ENCODE results near the gene PUS7L.

DNA sequence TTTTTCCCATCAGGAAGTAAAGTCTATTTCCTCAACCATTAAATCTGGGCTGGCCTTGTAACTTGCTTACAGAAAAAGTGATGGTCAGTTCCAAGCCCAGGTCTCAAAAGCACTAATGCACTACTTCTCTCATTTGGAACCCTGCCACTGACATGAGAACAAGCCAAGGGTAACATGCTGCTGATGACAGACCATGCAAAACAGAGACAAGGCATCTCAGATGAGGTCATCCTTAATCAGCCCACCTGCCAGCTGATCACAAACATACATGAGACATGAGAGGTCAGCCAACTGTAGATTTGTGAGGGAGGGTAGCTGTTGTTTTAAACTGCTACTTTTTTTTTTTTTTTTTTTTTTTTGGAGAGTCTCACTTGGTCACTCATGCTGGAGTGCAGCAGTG lies 31.4 kb upstream of the PUS7L start:
- TF ChIP-seq EP300 (IDR thresholded peaks at IDR 0.05; ENCODE audit: borderline replicate concordance) (no peak), YY1 (IDR thresholded peaks at IDR 0.05; ENCODE audit: low read depth) (no peak)
- TF ChIP-seq, protein P1, sequence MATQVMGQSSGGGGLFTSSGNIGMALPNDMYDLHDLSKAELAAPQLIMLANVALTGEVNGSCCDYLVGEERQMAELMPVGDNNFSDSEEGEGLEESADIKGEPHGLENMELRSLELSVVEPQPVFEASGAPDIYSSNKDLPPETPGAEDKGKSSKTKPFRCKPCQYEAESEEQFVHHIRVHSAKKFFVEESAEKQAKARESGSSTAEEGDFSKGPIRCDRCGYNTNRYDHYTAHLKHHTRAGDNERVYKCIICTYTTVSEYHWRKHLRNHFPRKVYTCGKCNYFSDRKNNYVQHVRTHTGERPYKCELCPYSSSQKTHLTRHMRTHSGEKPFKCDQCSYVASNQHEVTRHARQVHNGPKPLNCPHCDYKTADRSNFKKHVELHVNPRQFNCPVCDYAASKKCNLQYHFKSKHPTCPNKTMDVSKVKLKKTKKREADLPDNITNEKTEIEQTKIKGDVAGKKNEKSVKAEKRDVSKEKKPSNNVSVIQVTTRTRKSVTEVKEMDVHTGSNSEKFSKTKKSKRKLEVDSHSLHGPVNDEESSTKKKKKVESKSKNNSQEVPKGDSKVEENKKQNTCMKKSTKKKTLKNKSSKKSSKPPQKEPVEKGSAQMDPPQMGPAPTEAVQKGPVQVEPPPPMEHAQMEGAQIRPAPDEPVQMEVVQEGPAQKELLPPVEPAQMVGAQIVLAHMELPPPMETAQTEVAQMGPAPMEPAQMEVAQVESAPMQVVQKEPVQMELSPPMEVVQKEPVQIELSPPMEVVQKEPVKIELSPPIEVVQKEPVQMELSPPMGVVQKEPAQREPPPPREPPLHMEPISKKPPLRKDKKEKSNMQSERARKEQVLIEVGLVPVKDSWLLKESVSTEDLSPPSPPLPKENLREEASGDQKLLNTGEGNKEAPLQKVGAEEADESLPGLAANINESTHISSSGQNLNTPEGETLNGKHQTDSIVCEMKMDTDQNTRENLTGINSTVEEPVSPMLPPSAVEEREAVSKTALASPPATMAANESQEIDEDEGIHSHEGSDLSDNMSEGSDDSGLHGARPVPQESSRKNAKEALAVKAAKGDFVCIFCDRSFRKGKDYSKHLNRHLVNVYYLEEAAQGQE (IDR thresholded peaks at IDR 0.05; ENCODE audit: low read depth), result no peak
